Heart left ventricle (tissue), 16 donors: ENCODE results near the gene NEDD4L. TPM values are rescaled to one million over a fixed set of nuclear protein-coding genes. Genes with fewer than 3 reads are reported as not detected.

ENCODE experiments used
- ATAC-seq, 4 donors: fragments of 200-7000 bp; cut with Tn5 transposase; one replicate each; pipeline ENCODE4 v1.9.1; 2020 to 2022; ENCODE audit warnings: moderate library complexity in 4 of 4, mild to moderate bottlenecking in 3 of 4, moderate number of reproducible peaks in 1 of 4
- DNase-seq, 5 donors: peaks; one replicate each; pipeline ENCODE4 v3.0.0-alpha.2; 2020
- H3K27ac ChIP-seq, 12 donors: fragments of 200-600 bp; sonication (generic) in 4 of 12; one replicate each; pipeline versions ENCODE4 v1.5.0 to v1.8.0; 2016 to 2022; ENCODE audit warnings: mild to moderate bottlenecking in 2 of 12
- H3K27me3 ChIP-seq, 9 donors: fragments of 200-600 bp; sonication (generic) in 2 of 9; one replicate each; pipeline versions ENCODE4 v1.5.1 to v1.8.0; 2016 to 2022; ENCODE audit warnings: mild to moderate bottlenecking in 3 of 9
- H3K36me3 ChIP-seq, 9 donors: fragments of 200-600 bp; sonication (generic) in 2 of 9; one replicate each; pipeline versions ENCODE4 v1.5.0 to v1.8.0; 2018 to 2022; ENCODE audit warnings: mild to moderate bottlenecking in 2 of 9
- H3K4me1 ChIP-seq, 12 donors: fragments of 200-600 bp; sonication (generic) in 4 of 12; one replicate each; pipeline versions ENCODE4 v1.5.0 to v1.8.0; 2016 to 2022; ENCODE audit warnings: mild to moderate bottlenecking in 3 of 12
- H3K4me3 ChIP-seq, 12 donors: fragments of 200-600 bp; sonication (generic) in 4 of 12; one replicate each; pipeline versions ENCODE4 v1.5.0 to v1.8.0; 2017 to 2022; ENCODE audit warnings: mild to moderate bottlenecking in 9 of 12, moderate library complexity in 4 of 12
- H3K9me3 ChIP-seq, 12 donors: fragments of 200-600 bp; sonication (generic) in 4 of 12; one replicate each; pipeline versions ENCODE4 v1.5.0 to v1.8.0; 2016 to 2022; ENCODE audit warnings: mild to moderate bottlenecking in 1 of 12
- POLR2A ChIP-seq, 2 donors: fragments of 450-650 bp; IDR thresholded peaks; one replicate each; pipeline ENCODE4 v1.6.1; 2017; ENCODE audit warnings: antibody characterized with exemption in 2 of 2, mild to moderate bottlenecking in 2 of 2, moderate library complexity in 2 of 2
- WGBS, 4 donors: extraction: QIAGEN DNeasy Blood & Tissue Kit in 2 of 4; methylation state at CpG; one replicate each; pipeline versions ENCODE4 v1.1.5 to v1.1.7; 2013 to 2018; 5-methylcytosine and 5-hydroxymethylcytosine counted together
- intact Hi-C, 10 donors: fragments of 100-400 bp; cut with DNase I; formaldehyde crosslinking; loops; one replicate each; pipeline versions ENCODE4 v1.11.1 to v1.14.2; 2022
- polyA plus RNA-seq, 2 donors: library from polyadenylated mRNA; stranded (reverse); fragments of 200-250 nt; gene quantifications; one replicate each; pipeline ENCODE4 v1.2.3, GENCODE V29; 2013
- total RNA-seq, 9 donors: library from RNA; depleted of rRNA in 2 of 9; stranded (reverse); fragments of >200 nt in 2 of 9; fragmentation: NEBNext Ultra II Directional in 3 of 9; extraction: Animal tissue kit (Norgen Biotek cat#: 25700) in 3 of 9; gene quantifications; one replicate each; pipeline versions ENCODE4 v1.1.0 to v1.2.4, GENCODE V29; 2016 to 2023
- TF ChIP-seq, protein P1 (sequence below), 12 donors: fragments of 200-600 bp; sonication (generic) in 4 of 12; IDR thresholded peaks; one replicate each; pipeline versions ENCODE4 v1.5.0 to v1.8.0; 2018 to 2022; ENCODE audit warnings: antibody characterized with exemption in 12 of 12, mild to moderate bottlenecking in 5 of 12
- donor health status: ischemic (EF 13 %, LVEDD 7.1; RV severe dilation, severe dysfunction).
- donor health status: healthy with polysubstance abuse.
- donor health status: DM: no; HTN: yes; CAD: no.
- donor health status: DM: no; HTN: no; CAD: no.
- donor health status: ischemic (EF 25% LVEDD 6.9; RV normal size, moderate dysfunction).
- donor health status: ischemic (EF 25% LVEDD 5.7; RV mildly dilated, moderate dysfunction).
- donor health status: healthy.
- donor health status: DM: yes; HTN: yes; CAD: no.
- donor health status: ischemic (EF 35%, LVEDD 5.7; RV mildly dilated, moderate dysfunction).
- donor health status: nonischemic (EF 11% LVEDD 7.7; RV severe dilation, severe dysfunction).
- donor health status: DM: yes; HTN: yes; CAD: no.
- donor health status: PGD.
- donor health status: ischemic (EF 29% LVEDD 5.4; RV normal size, mild dysfunction).
- donor health status: nonischemic (EF 23%, LVEDD 6.1; RV moderate dilation, normal function).

Gene NEDD4L
- total and polyA plus RNA-seq, 11 donors, result 14.7 to 64.1 (median 51.7) TPM

DNA sequence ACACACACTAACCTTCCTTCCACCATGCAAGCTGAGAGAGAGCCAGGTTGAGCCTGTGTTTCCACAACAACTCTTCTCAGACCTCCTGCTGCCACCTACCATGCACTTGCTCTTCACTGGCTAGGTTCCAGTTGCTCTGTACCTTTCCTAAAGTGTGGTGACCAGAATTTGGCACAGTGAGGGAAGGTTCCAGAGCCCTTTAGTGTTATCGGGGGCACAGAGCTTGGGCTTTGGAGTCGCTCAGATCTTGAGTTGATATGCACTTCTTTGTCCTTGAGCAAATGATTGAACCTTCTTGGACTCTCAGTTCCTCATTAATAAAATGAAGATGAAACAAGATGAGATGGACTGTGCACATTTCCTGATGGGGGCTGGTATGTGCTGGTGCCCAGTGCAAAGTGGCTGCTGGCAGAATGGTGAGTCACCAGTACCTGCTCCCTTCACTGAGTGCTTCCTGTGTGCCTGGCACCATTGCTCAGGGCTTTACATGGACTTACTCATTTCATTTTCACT, 47.1 kb downstream of the NEDD4L start:
- Histone ChIP-seq H3K4me1 (peaks cover 0 to 4% (median 0%) of the 10 kb centered on the region in 12 donors), H3K27ac (no peak overlapping the region)

DNA sequence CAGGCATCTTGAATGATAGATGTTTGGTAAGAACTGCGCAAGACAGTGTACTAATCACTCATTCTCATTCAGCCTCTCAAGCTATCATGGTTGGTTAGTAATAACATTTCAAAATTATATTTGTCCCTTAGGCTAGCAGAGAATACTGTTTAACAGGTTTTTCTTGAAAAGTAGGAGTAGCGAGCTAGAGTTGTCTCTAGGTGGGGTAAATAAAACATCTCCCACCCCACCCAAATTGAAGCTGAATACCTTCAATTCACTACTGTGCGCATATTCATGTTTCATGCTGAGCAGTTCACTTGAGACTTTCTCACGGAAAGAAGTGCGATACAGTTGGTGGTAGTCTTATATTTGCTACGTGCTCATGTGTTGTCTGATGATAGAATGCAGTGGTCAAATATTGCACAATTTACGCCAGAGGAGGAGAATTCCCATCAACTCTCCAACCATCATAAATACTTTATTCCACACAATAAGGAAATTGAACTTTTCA, 49.3 kb downstream of the NEDD4L start:
- Histone ChIP-seq H3K27me3 (no peaks in the 10 kb centered on the region), H3K4me3 (no peak overlapping the region), H3K36me3 (no peaks in the 10 kb centered on the region), H3K4me1 (peaks cover 0 to 11% (median 0%) of the 10 kb centered on the region in 12 donors), H3K9me3 (no peaks in the 10 kb centered on the region), H3K27ac (no peak overlapping the region)
- intact Hi-C loops, result no loop called here
- TF ChIP-seq POLR2A (IDR thresholded peaks at IDR 0.05), result no peak
- TF ChIP-seq, protein P1, sequence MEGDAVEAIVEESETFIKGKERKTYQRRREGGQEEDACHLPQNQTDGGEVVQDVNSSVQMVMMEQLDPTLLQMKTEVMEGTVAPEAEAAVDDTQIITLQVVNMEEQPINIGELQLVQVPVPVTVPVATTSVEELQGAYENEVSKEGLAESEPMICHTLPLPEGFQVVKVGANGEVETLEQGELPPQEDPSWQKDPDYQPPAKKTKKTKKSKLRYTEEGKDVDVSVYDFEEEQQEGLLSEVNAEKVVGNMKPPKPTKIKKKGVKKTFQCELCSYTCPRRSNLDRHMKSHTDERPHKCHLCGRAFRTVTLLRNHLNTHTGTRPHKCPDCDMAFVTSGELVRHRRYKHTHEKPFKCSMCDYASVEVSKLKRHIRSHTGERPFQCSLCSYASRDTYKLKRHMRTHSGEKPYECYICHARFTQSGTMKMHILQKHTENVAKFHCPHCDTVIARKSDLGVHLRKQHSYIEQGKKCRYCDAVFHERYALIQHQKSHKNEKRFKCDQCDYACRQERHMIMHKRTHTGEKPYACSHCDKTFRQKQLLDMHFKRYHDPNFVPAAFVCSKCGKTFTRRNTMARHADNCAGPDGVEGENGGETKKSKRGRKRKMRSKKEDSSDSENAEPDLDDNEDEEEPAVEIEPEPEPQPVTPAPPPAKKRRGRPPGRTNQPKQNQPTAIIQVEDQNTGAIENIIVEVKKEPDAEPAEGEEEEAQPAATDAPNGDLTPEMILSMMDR (IDR thresholded peaks at IDR 0.05), result no peak
- no peak for ATAC-seq
- 83 to 97% (median 92%) methylated on average over 7 of the region's 7 CpGs for WGBS, 4 donors
- DNase-seq, result no peak

More for the DNA sequence above, 47.1 kb downstream of the NEDD4L start:
- TF ChIP-seq, protein P1 (IDR thresholded peaks at IDR 0.05), result no peak
- TF ChIP-seq POLR2A (IDR thresholded peaks at IDR 0.05), result no peak
- peaks cover 0 to 13% (median 2%) of the 10 kb centered on the region in 12 donors for H3K9me3 ChIP-seq
- ATAC-seq (no peak), DNase-seq (no peak)
- intact Hi-C loops, result no loop called here
- no peak overlapping the region for H3K4me3 ChIP-seq
- no peaks in the 10 kb centered on the region for H3K27me3 ChIP-seq
- 84 to 96% (median 92%) methylated on average over 2 of the region's 2 CpGs for WGBS, 4 donors
- H3K36me3 ChIP-seq, result no peaks in the 10 kb centered on the region

DNA sequence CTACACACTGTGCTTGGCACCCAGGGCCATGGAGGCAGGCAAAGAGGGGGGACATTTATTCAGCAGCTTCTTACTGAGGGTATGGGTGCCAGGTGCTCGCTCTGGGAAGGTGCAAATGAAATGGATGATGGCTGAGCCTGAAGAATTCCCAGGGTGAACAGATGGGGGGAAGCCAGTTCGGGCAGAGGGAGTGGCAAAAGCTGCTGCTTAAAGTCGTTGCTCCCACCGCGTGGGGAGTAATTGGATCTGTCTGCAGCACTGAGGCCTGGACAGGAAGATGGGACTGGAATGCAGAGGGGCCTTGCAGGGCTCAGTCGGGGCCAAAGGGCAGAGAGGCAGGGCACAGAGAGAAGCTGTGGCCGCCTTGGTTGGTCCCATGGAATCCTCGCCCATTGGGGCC, 51.2 kb downstream of the NEDD4L start:
- H3K4me3 ChIP-seq, result no peak overlapping the region
- WGBS, 4 donors, result 67 to 79% (median 75%) methylated on average over 8 of the region's 8 CpGs
- ATAC-seq (no peak), DNase-seq (no peak)
- intact Hi-C loops, result no loop called here
- TF ChIP-seq POLR2A (IDR thresholded peaks at IDR 0.05), result no peak
- TF ChIP-seq, protein P1 (IDR thresholded peaks at IDR 0.05), result no peak
- H3K9me3 ChIP-seq, result no peaks in the 10 kb centered on the region
- no peak overlapping the region for H3K27ac ChIP-seq
- H3K4me1 ChIP-seq, result peaks cover 0 to 11% (median 0%) of the 10 kb centered on the region in 12 donors
- H3K36me3 ChIP-seq, result no peaks in the 10 kb centered on the region
- no peaks in the 10 kb centered on the region for H3K27me3 ChIP-seq

DNA sequence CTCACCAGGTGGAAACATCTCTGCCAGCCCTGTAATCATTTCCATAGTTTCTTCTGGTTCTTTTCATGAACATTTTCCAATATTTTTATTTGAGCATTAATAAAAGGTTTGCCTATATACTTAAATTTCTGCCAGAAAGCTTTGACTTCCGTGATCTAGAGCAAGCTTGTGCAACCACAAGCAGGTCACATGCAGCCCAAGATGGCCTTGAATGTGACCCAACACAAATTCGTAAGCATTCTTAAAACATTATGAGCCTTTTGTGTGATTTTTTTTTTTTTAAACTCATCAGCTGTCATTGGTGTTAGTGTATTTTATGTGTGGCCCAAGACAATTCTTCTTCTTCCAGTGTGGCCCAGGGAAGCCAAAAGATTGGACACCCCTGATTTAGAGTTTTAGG, 51.6 kb downstream of the NEDD4L start:
- intact Hi-C loops, result no loop called here
- no peak for ATAC-seq
- Histone ChIP-seq H3K36me3 (no peaks in the 10 kb centered on the region), H3K27me3 (no peaks in the 10 kb centered on the region), H3K9me3 (no peaks in the 10 kb centered on the region), H3K27ac (no peak overlapping the region), H3K4me1 (peaks cover 0 to 11% (median 0%) of the 10 kb centered on the region in 12 donors), H3K4me3 (no peak overlapping the region)
- 49 to 94% (median 85%) methylated on average over 2 of the region's 2 CpGs for WGBS, 4 donors
- TF ChIP-seq, protein P1 (IDR thresholded peaks at IDR 0.05), result no peak
- no peak for TF ChIP-seq POLR2A (IDR thresholded peaks at IDR 0.05)
- no peak for DNase-seq
